ENCODE measurements around the gene GRB10. TPM values are rescaled to one million over a fixed set of nuclear protein-coding genes. Genes with fewer than 3 reads are reported as not detected.

The GRB10 gene
- total and polyA plus RNA-seq, 2 of the 8 experiments (the other 6 are each of a cell fraction or from before 2014, with no cell fraction given), result 35.7 to 97.0 TPM

DNA sequence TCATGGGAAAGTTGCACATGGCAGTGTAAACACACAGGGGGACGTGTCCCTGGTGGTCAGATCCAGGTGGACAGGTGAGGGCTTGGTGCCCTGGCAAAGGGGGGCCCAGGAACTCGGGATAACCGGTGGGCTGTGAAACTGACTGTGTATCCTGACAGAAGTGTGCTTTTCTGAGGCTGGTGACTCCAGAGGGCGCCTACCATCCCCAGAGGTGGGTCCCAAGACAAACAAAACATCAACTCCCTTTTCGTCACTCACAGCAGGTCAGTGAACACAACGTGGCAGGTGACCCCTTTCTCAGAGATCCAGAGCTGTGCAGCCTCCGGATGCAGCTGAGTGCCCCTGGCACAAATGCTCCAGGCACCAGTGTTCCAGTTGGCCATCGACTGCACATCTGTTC, 161.5 kb downstream of the GRB10 start:
- Histone ChIP-seq H2BK5ac (ENCODE audit: low read depth, low read length) (peak overlapping the region; percentile 12; the same call in 1 of the 2 replicates), H3K4me3 (ENCODE audit: extremely low read depth in 1 of 4, insufficient read depth in 2 of 4, low read depth in 3 of 4, low read length in 4 of 4) (no peak overlapping the region), H3K14ac (ENCODE audit: insufficient read length) (no peak overlapping the region), H3K9ac (replicated peaks in 1 of 4; ENCODE audit: extremely low read depth in 1 of 4, low read depth in 3 of 4, low read length in 3 of 4) (no peak overlapping the region), H3K79me1 (ENCODE audit: low read depth, low read length) (peaks cover 4% of the 10 kb centered on the region; the same call in 1 of the 2 replicates), H3K4me1 (replicated peaks in 1 of 4; ENCODE audit: control insufficient read depth in 3 of 4, insufficient read depth in 4 of 4, low read length in 3 of 4) (no peaks in the 10 kb centered on the region), H4K91ac (replicated peaks; ENCODE audit: insufficient read length, low read length) (no peak overlapping the region), H3K9me3 (ENCODE audit: insufficient read depth in 2 of 2, low read depth in 1 of 2, low read length in 1 of 2) (no peaks in the 10 kb centered on the region), H2BK12ac (ENCODE audit: low read depth, low read length) (no peak overlapping the region), H4K5ac (ENCODE audit: insufficient read length, low read depth, low read length) (no peak overlapping the region), H3K23ac (ENCODE audit: insufficient read length) (no peak overlapping the region), H3K56ac (replicated peaks; ENCODE audit: insufficient read length, low read depth, low read length) (no peak overlapping the region), H3K23me2 (ENCODE audit: low read depth, low read length) (no peaks in the 10 kb centered on the region), H2AFZ (ENCODE audit: low read length) (no peak overlapping the region), H3K27me3 (replicated peaks in 1 of 4; ENCODE audit: control insufficient read depth in 3 of 4, extremely low read depth in 1 of 4, insufficient read depth in 3 of 4, low read length in 3 of 4) (no peaks in the 10 kb centered on the region), H3K18ac (ENCODE audit: extremely low read depth, low read length) (no peak overlapping the region), H2BK20ac (ENCODE audit: low read length) (no peak overlapping the region), H4K20me1 (replicated peaks in 1 of 2; ENCODE audit: control insufficient read depth in 1 of 2, insufficient read depth in 2 of 2, low read length in 2 of 2) (peaks cover 0 to 2% of the 10 kb centered on the region in 2 experiments), H3K27ac (ENCODE audit: low read depth, low read length) (no peak overlapping the region), H2AK5ac (ENCODE audit: low read depth, low read length) (no peak overlapping the region), H3K79me2 (ENCODE audit: control insufficient read depth in 1 of 2, insufficient read depth in 2 of 2, low read length in 2 of 2) (no peaks in the 10 kb centered on the region), H2BK120ac (replicated peaks; ENCODE audit: low read depth, low read length) (no peak overlapping the region), H3K4me2 (ENCODE audit: insufficient read depth in 1 of 2, low read depth in 2 of 2, low read length in 2 of 2) (no peak overlapping the region), H2BK15ac (ENCODE audit: low read length) (no peak overlapping the region), H4K8ac (ENCODE audit: extremely low read depth, insufficient read depth, low read length) (peak overlapping the region; percentile 71; the same call in 1 of the 2 replicates), H3K4ac (replicated peaks; ENCODE audit: insufficient read length, low read depth, low read length) (no peak overlapping the region), H3K36me3 (ENCODE audit: control insufficient read depth in 2 of 4, insufficient read depth in 4 of 4, low read length in 3 of 4) (peaks cover 0 to 6% (median 3%) of the 10 kb centered on the region in 4 experiments; a peak in 4 of 8 replicates)
- FAIRE-seq, result no peak
- POLR2A ChIA-PET (ENCODE audit: partially characterized antibody), result no interaction called here
- CTCF ChIA-PET (ENCODE audit: partially characterized antibody), result interaction anchor here (0.5 to 1.1 kb wide), 2 partner anchors 153 to 619 kb away, joined by 3 read pairs; no protein-coding TSS in a partner anchor
- DNase-seq (ENCODE audit: low read depth in 1 of 2, low spot score in 2 of 2), result no peak
- 82% methylated on average over 8 of the region's 8 CpGs; no CpG with 5 or more reads in 1 of the 2 experiments for WGBS, 2 experiments (ENCODE audit: extremely low coverage in 1 of 2, insufficient coverage in 1 of 2, insufficient read length in 1 of 2, insufficient replicate concordance in 2 of 2, low coverage in 1 of 2, low lambda C conversion rate in 2 of 2, missing lambda C conversion rate in 1 of 2)
- TF ChIP-seq RXRA (IDR thresholded peaks at IDR 0.05; ENCODE audit: insufficient read depth, low read depth, low read length) (no peak), ZNF274 (IDR thresholded peaks at IDR 0.05; ENCODE audit: borderline replicate concordance, extremely low read depth, low read length) (no peak), CEBPB (IDR thresholded peaks at IDR 0.05; ENCODE audit: low read depth, low read length) (no peak), CBX5 (IDR thresholded peaks at IDR 0.05; ENCODE audit: low read depth, low read length) (no peak), PHF8 (conservative IDR thresholded peaks at IDR 0.05; ENCODE audit: low read depth, low read length) (no peak), JUN (IDR thresholded peaks at IDR 0.05; ENCODE audit: low read depth, low read length) (no peak), GABPA (IDR thresholded peaks at IDR 0.05; ENCODE audit: borderline replicate concordance, insufficient read depth, low read length) (no peak), BCL11A (IDR thresholded peaks at IDR 0.05; ENCODE audit: low read depth in 2 of 2, low read length in 2 of 2) (no peak), NRF1 (IDR thresholded peaks at IDR 0.05; ENCODE audit: low read depth, low read length) (no peak), CREB1 (IDR thresholded peaks at IDR 0.05) (no peak), FOSL1 (IDR thresholded peaks at IDR 0.05; ENCODE audit: insufficient read depth, low read depth, low read length) (no peak)
- TF ChIP-seq, protein P1, sequence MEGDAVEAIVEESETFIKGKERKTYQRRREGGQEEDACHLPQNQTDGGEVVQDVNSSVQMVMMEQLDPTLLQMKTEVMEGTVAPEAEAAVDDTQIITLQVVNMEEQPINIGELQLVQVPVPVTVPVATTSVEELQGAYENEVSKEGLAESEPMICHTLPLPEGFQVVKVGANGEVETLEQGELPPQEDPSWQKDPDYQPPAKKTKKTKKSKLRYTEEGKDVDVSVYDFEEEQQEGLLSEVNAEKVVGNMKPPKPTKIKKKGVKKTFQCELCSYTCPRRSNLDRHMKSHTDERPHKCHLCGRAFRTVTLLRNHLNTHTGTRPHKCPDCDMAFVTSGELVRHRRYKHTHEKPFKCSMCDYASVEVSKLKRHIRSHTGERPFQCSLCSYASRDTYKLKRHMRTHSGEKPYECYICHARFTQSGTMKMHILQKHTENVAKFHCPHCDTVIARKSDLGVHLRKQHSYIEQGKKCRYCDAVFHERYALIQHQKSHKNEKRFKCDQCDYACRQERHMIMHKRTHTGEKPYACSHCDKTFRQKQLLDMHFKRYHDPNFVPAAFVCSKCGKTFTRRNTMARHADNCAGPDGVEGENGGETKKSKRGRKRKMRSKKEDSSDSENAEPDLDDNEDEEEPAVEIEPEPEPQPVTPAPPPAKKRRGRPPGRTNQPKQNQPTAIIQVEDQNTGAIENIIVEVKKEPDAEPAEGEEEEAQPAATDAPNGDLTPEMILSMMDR (IDR thresholded peaks at IDR 0.05; ENCODE audit: control extremely low read depth in 1 of 3, insufficient read depth in 1 of 3, low read depth in 1 of 3, low read length in 3 of 3), result no peak

Measured in H1 (cell line).